HepG2 (cell line): ENCODE measurements around the gene MYLK. TPM values are rescaled to one million over a fixed set of nuclear protein-coding genes. Genes with fewer than 3 reads are reported as not detected.
A peak's percentile ranks its signal among the peaks of the same experiment; 100 is the strongest.

Source experiments
- CEBPG ChIP-seq: IDR thresholded peaks from 2 replicates; pipeline ENCODE4 v1.6.1; 2016
- DRAP1 ChIP-seq: IDR thresholded peaks from 2 replicates; pipeline ENCODE4 v1.6.1; 2016; ENCODE audit warnings: missing genetic modification reagents, missing compliant biosample characterization
- FOSL2 ChIP-seq: sonication (generic); formaldehyde crosslinking; IDR thresholded peaks from 2 replicates; pipeline ENCODE4 v1.4.0; 2020; ENCODE audit warnings: missing genetic modification reagents
- GMEB1 ChIP-seq: sonication (generic); formaldehyde crosslinking; IDR thresholded peaks from 2 replicates; pipeline ENCODE4 v1.5.1; 2020; ENCODE audit warnings: missing genetic modification reagents, mild to moderate bottlenecking, borderline replicate concordance
- HNRNPLL ChIP-seq: fragments of 200-400 bp; formaldehyde crosslinking; IDR thresholded peaks from 2 replicates; pipeline ENCODE4 v1.6.1; 2017; ENCODE audit warnings: mild to moderate bottlenecking, low read depth, low read length; ENCODE audit not compliant: poor library complexity, severe bottlenecking
- ISX ChIP-seq: sonication (generic); formaldehyde crosslinking; conservative IDR thresholded peaks from 2 replicates; pipeline ENCODE4 v1.5.0; 2020; ENCODE audit warnings: missing genetic modification reagents
- KAT8 ChIP-seq: IDR thresholded peaks from 2 replicates; pipeline ENCODE4 v1.6.1; 2016; ENCODE audit warnings: missing genetic modification reagents, missing compliant biosample characterization
- KDM4B ChIP-seq: sonication (generic); formaldehyde crosslinking; IDR thresholded peaks from 2 replicates; pipeline ENCODE4 v1.4.0; 2020; ENCODE audit warnings: missing genetic modification reagents
- MEIS1 ChIP-seq: sonication (generic); formaldehyde crosslinking; IDR thresholded peaks from 2 replicates; pipeline ENCODE4 v1.9.0; 2021; ENCODE audit warnings: mild to moderate bottlenecking, missing genetic modification reagents, moderate library complexity, borderline replicate concordance
- MEIS2 ChIP-seq: sonication (generic); formaldehyde crosslinking; IDR thresholded peaks from 2 replicates; pipeline ENCODE4 v1.9.0; 2021; ENCODE audit warnings: mild to moderate bottlenecking, missing genetic modification reagents
- NR2F1 ChIP-seq, 2 experiments: fragments of 450-650 bp in 1 of 2; formaldehyde crosslinking in 1 of 2; IDR thresholded peaks; 2 replicates each; pipeline versions ENCODE4 v1.5.0 to v1.6.1; 2016 to 2020; ENCODE audit warnings: mild to moderate bottlenecking in 1 of 2, missing compliant biosample characterization in 1 of 2, missing genetic modification reagents in 1 of 2, moderate library complexity in 1 of 2
- PRPF4 ChIP-seq: fragments of 200-400 bp; formaldehyde crosslinking; IDR thresholded peaks from 2 replicates; pipeline ENCODE4 v1.6.1; 2016; ENCODE audit warnings: low read length, low read depth; ENCODE audit not compliant: poor library complexity, severe bottlenecking
- RXRB ChIP-seq: IDR thresholded peaks from 2 replicates; pipeline ENCODE4 v1.6.1; 2016; ENCODE audit warnings: borderline replicate concordance, missing genetic modification reagents, missing compliant biosample characterization
- TARDBP ChIP-seq: sonication (generic); formaldehyde crosslinking; IDR thresholded peaks from 2 replicates; pipeline ENCODE4 v1.8.0; 2022; ENCODE audit warnings: mild to moderate bottlenecking, missing genetic modification reagents
- TFDP2 ChIP-seq: sonication (generic); formaldehyde crosslinking; IDR thresholded peaks from 2 replicates; pipeline ENCODE4 v1.4.0; 2020; ENCODE audit warnings: missing genetic modification reagents
- ZFP82 ChIP-seq: sonication (generic); formaldehyde crosslinking; IDR thresholded peaks from 2 replicates; pipeline ENCODE4 v1.5.1; 2020; ENCODE audit warnings: mild to moderate bottlenecking, missing genetic modification reagents, borderline replicate concordance
- ZFP91 ChIP-seq: sonication (generic); formaldehyde crosslinking; IDR thresholded peaks from 2 replicates; pipeline ENCODE4 v1.9.0; 2022; ENCODE audit warnings: missing genetic modification reagents, mild to moderate bottlenecking, borderline replicate concordance
- ZNF138 ChIP-seq: sonication (generic); formaldehyde crosslinking; IDR thresholded peaks from 2 replicates; pipeline ENCODE4 v1.5.0; 2020; ENCODE audit warnings: mild to moderate bottlenecking, low read depth, missing genetic modification reagents
- ZNF230 ChIP-seq: sonication (generic); formaldehyde crosslinking; IDR thresholded peaks from 2 replicates; pipeline ENCODE4 v1.4.0; 2020; ENCODE audit warnings: mild to moderate bottlenecking, missing genetic modification reagents
- ZNF256 ChIP-seq: sonication (generic); formaldehyde crosslinking; conservative IDR thresholded peaks from 2 replicates; pipeline ENCODE4 v1.4.0; 2020; ENCODE audit warnings: missing genetic modification reagents
- ZNF329 ChIP-seq: sonication (generic); formaldehyde crosslinking; IDR thresholded peaks from 2 replicates; pipeline ENCODE4 v1.9.0; 2021; ENCODE audit warnings: low read depth, mild to moderate bottlenecking, missing genetic modification reagents
- ZNF34 ChIP-seq: sonication (generic); formaldehyde crosslinking; IDR thresholded peaks from 2 replicates; pipeline ENCODE4 v1.4.0; 2020; ENCODE audit warnings: mild to moderate bottlenecking, missing genetic modification reagents, borderline replicate concordance
- ZNF639 ChIP-seq: conservative IDR thresholded peaks from 2 replicates; pipeline ENCODE4 v1.6.1; 2018; ENCODE audit warnings: missing genetic modification reagents
- polyA plus RNA-seq, 8 experiments: library from polyadenylated mRNA; depleted of rRNA in 3 of 8; stranded (reverse) in 7 of 8; unstranded in 1 of 8; fragments of >200 nt; fragmentation: Illumina TruSeq in 4 of 8; extraction: Trizol in 4 of 8; gene quantifications; 2 replicates each; pipeline versions ENCODE4 v1.2.1 to v1.2.3, GENCODE V29; 2011 to 2016; ENCODE audit warnings: low read depth in 4 of 8, missing spikeins in 1 of 8, mixed read lengths in 1 of 8; ENCODE audit not compliant: insufficient read depth in 1 of 8
- total RNA-seq, 5 experiments: library from RNA; depleted of rRNA; stranded (reverse); fragments of >200 nt; fragmentation: Illumina TruSeq; extraction: Trizol; gene quantifications; 2 replicates each; pipeline ENCODE4 v1.2.3, GENCODE V29; 2016; ENCODE audit warnings: low read depth in 1 of 5

MYLK gene
- total and polyA plus RNA-seq, 2 of the 13 experiments (the other 11 are each of a cell fraction or from before 2014, with no cell fraction given) = 10.6 to 34.9 TPM

GRCh38 chr3:123807820-123808219 is 76.3 kb downstream of the MYLK start (continued):
- no peak for TF ChIP-seq TFDP2 (CRISPR knock-in tag)
- TF ChIP-seq DRAP1 (CRISPR knock-in tag) = no peak
- TF ChIP-seq MEIS2 (CRISPR knock-in tag) = no peak
- no peak for TF ChIP-seq MEIS1 (CRISPR knock-in tag)
- TF ChIP-seq GMEB1 = no peak
- no peak for TF ChIP-seq KAT8 (CRISPR knock-in tag)
- no peak for TF ChIP-seq HNRNPLL
- TF ChIP-seq KDM4B = no peak
- TF ChIP-seq NR2F1 (CRISPR knock-in tag; IDR thresholded peaks at IDR 0.05) = peak; percentile 45 to 53; a peak in 2 of 4 replicates
- peak; percentile 74 for TF ChIP-seq RXRB (CRISPR knock-in tag)
- no peak for TF ChIP-seq ZNF138 (CRISPR knock-in tag)
- no peak for TF ChIP-seq ZNF34 (CRISPR knock-in tag)
- TF ChIP-seq ZNF639 = no peak
- TF ChIP-seq ZNF329 (CRISPR knock-in tag) = no peak
- peak; percentile 55; the same call in 1 of the 2 replicates for TF ChIP-seq TARDBP
- peak; percentile 64; the same call in 1 of the 2 replicates for TF ChIP-seq FOSL2 (CRISPR knock-in tag)
- no peak for TF ChIP-seq PRPF4
- no peak for TF ChIP-seq ZNF230
- no peak for TF ChIP-seq ZNF256 (CRISPR knock-in tag)
- TF ChIP-seq ZFP82 (CRISPR knock-in tag) = no peak
- TF ChIP-seq ISX = no peak
- peak; percentile 39; the same call in 1 of the 2 replicates for TF ChIP-seq ZFP91
- peak; percentile 16; the same call in 1 of the 2 replicates for TF ChIP-seq CEBPG
